Measurements from ENCODE around the gene PARD3. TPM values are rescaled to one million over a fixed set of nuclear protein-coding genes. Genes with fewer than 3 reads are reported as not detected.

PARD3 gene
- total RNA-seq, 1 donor from 2014 or later, result 26.0 TPM

GRCh38 chr10:34602478-34602877 is 212.6 kb downstream of the PARD3 start:
- Mint-ChIP-seq H3K4me1 (ENCODE audit: low read depth) (peaks cover 10% of the 10 kb centered on the region), H3K27me3 (ENCODE audit: low read depth) (no peaks in the 10 kb centered on the region), H3K9me3 (ENCODE audit: low read depth) (no peaks in the 10 kb centered on the region), H3K4me3 (ENCODE audit: unreplicated experiment) (no peak overlapping the region), H3K36me3 (ENCODE audit: low read depth) (no peaks in the 10 kb centered on the region), H3K27ac (ENCODE audit: unreplicated experiment) (no peak overlapping the region)
- TF ChIP-seq CTCF (IDR thresholded peaks at IDR 0.05), result no peak
- DNase-seq (ENCODE audit: low spot score), result no peak

- Mint-ChIP-seq H3K27me3 (ENCODE audit: low read depth) (no peaks in the 10 kb centered on the region), H3K27ac (ENCODE audit: unreplicated experiment) (no peak overlapping the region), H3K4me3 (ENCODE audit: unreplicated experiment) (no peak overlapping the region), H3K36me3 (ENCODE audit: low read depth) (no peaks in the 10 kb centered on the region), H3K9me3 (ENCODE audit: low read depth) (no peaks in the 10 kb centered on the region), H3K4me1 (ENCODE audit: low read depth) (peaks cover 13% of the 10 kb centered on the region)
- TF ChIP-seq CTCF (IDR thresholded peaks at IDR 0.05), result no peak
- DNase-seq (ENCODE audit: low spot score), result no peak
Measured at GRCh38 chr10:34601691-34602090, 213.4 kb downstream of the PARD3 start.

- TF ChIP-seq CTCF (IDR thresholded peaks at IDR 0.05), result no peak
- Mint-ChIP-seq H3K4me3 (ENCODE audit: unreplicated experiment) (peak overlapping the region; percentile 44), H3K36me3 (ENCODE audit: low read depth) (no peaks in the 10 kb centered on the region), H3K4me1 (ENCODE audit: low read depth) (peaks cover 18% of the 10 kb centered on the region), H3K9me3 (ENCODE audit: low read depth) (no peaks in the 10 kb centered on the region), H3K27me3 (ENCODE audit: low read depth) (no peaks in the 10 kb centered on the region), H3K27ac (ENCODE audit: unreplicated experiment) (peak overlapping the region; percentile 42)
- DNase-seq (ENCODE audit: low spot score), result no peak
Measured at GRCh38 chr10:34599026-34599795, 215.9 kb downstream of the PARD3 start.

- Mint-ChIP-seq H3K4me3 (ENCODE audit: unreplicated experiment) (no peak overlapping the region), H3K27ac (ENCODE audit: unreplicated experiment) (no peak overlapping the region), H3K9me3 (ENCODE audit: low read depth) (no peaks in the 10 kb centered on the region), H3K4me1 (ENCODE audit: low read depth) (peaks cover 18% of the 10 kb centered on the region), H3K36me3 (ENCODE audit: low read depth) (no peaks in the 10 kb centered on the region), H3K27me3 (ENCODE audit: low read depth) (no peaks in the 10 kb centered on the region)
- no peak for DNase-seq (ENCODE audit: low spot score)
- no peak for TF ChIP-seq CTCF (IDR thresholded peaks at IDR 0.05)
Measured at GRCh38 chr10:34596351-34596750, 218.7 kb downstream of the PARD3 start.

- no peak for TF ChIP-seq CTCF (IDR thresholded peaks at IDR 0.05)
- Mint-ChIP-seq H3K27ac (ENCODE audit: unreplicated experiment) (no peak overlapping the region), H3K27me3 (ENCODE audit: low read depth) (no peaks in the 10 kb centered on the region), H3K4me1 (ENCODE audit: low read depth) (peaks cover 12% of the 10 kb centered on the region), H3K9me3 (ENCODE audit: low read depth) (peaks cover 7% of the 10 kb centered on the region), H3K4me3 (ENCODE audit: unreplicated experiment) (no peak overlapping the region), H3K36me3 (ENCODE audit: low read depth) (peaks cover 1% of the 10 kb centered on the region)
- DNase-seq (ENCODE audit: low spot score), result no peak
Measured at GRCh38 chr10:34593930-34594329, 221.2 kb downstream of the PARD3 start.

All from chondrocyte (in vitro differentiated cells).